RWPE2 (cell line): ENCODE data around the gene GDI1.
A peak's percentile ranks its signal among the peaks of the same experiment; 100 is the strongest.

Experiments
- ATAC-seq: fragments of 200-7000 bp; cut with Tn5 transposase; 3 replicates; pipeline ENCODE4 v1.9.1; 2021; ENCODE audit warnings: low read depth
- DNase-seq: peaks from one replicate; pipeline ENCODE4 v3.0.0-alpha.2; 2020; ENCODE audit warnings: low spot score
- H3K27ac ChIP-seq: fragments of 450-650 bp; 2 replicates; pipeline ENCODE4 v1.5.1; 2017; ENCODE audit warnings: mild to moderate bottlenecking; ENCODE audit not compliant: poor library complexity, severe bottlenecking
- H3K27me3 ChIP-seq: fragments of 250-450 bp; sonication (Bioruptor Pico); 2 replicates; pipeline ENCODE4 v1.5.1; 2021; ENCODE audit warnings: mild to moderate bottlenecking, moderate library complexity; ENCODE audit not compliant: insufficient read depth, poor library complexity, severe bottlenecking
- H3K36me3 ChIP-seq: fragments of 250-450 bp; sonication (Bioruptor Pico); 2 replicates; pipeline ENCODE4 v1.5.1; 2020; ENCODE audit warnings: low read depth, mild to moderate bottlenecking, moderate library complexity
- H3K4me1 ChIP-seq: fragments of 250-450 bp; sonication (Bioruptor Pico); 2 replicates; pipeline ENCODE4 v1.5.1; 2021; ENCODE audit warnings: mild to moderate bottlenecking, moderate library complexity; ENCODE audit not compliant: insufficient read depth, poor library complexity, severe bottlenecking
- H3K4me3 ChIP-seq: fragments of 250-450 bp; sonication (Bioruptor Pico); 2 replicates; pipeline ENCODE4 v1.5.1; 2021; ENCODE audit warnings: mild to moderate bottlenecking, moderate library complexity; ENCODE audit not compliant: severe bottlenecking
- H3K9me3 ChIP-seq: fragments of 250-450 bp; sonication (Bioruptor Pico); 2 replicates; pipeline ENCODE4 v1.5.1; 2021; ENCODE audit warnings: mild to moderate bottlenecking, moderate library complexity; ENCODE audit not compliant: severe bottlenecking
- CTCF ChIP-seq: fragments of 450-650 bp; IDR thresholded peaks from one replicate; pipeline ENCODE4 v1.5.1; 2017; ENCODE audit warnings: mild to moderate bottlenecking, moderate library complexity; ENCODE audit not compliant: poor library complexity, severe bottlenecking

The GDI1 gene

GRCh38 chrX:154472685-154473632 lies 36.0 kb downstream of the GDI1 start:
- no peaks in the 10 kb centered on the region for H3K27me3 ChIP-seq
- ATAC-seq = no peak; the same call in 2 of the 3 replicates
- TF ChIP-seq CTCF = no peak
- H3K36me3 ChIP-seq = no peaks in the 10 kb centered on the region
- H3K27ac ChIP-seq = no peak overlapping the region
- no peaks in the 10 kb centered on the region for H3K4me1 ChIP-seq
- DNase-seq = no peak
- no peaks in the 10 kb centered on the region for H3K9me3 ChIP-seq
- no peak overlapping the region for H3K4me3 ChIP-seq

- Histone ChIP-seq H3K9me3 (no peaks in the 10 kb centered on the region), H3K4me3 (no peak overlapping the region), H3K27ac (no peak overlapping the region), H3K36me3 (no peaks in the 10 kb centered on the region), H3K27me3 (no peaks in the 10 kb centered on the region), H3K4me1 (no peaks in the 10 kb centered on the region)
- no peak for DNase-seq
- no peak for TF ChIP-seq CTCF
- ATAC-seq = no peak
Measured at GRCh38 chrX:154473683-154474082, 36.7 kb downstream of the GDI1 start.

GRCh38 chrX:154476821-154477220 lies 39.9 kb downstream of the GDI1 start:
- Histone ChIP-seq H3K36me3 (no peaks in the 10 kb centered on the region), H3K27ac (no peak overlapping the region), H3K27me3 (no peaks in the 10 kb centered on the region), H3K9me3 (no peaks in the 10 kb centered on the region), H3K4me1 (no peaks in the 10 kb centered on the region), H3K4me3 (no peak overlapping the region)
- TF ChIP-seq CTCF = no peak
- ATAC-seq = no peak
- no peak for DNase-seq

- H3K4me1 ChIP-seq = no peaks in the 10 kb centered on the region
- H3K27me3 ChIP-seq = no peaks in the 10 kb centered on the region
- no peak for DNase-seq
- H3K9me3 ChIP-seq = no peaks in the 10 kb centered on the region
- peak overlapping the region; percentile 42 for H3K27ac ChIP-seq
- no peak for TF ChIP-seq CTCF
- ATAC-seq = peak; percentile 5; the same call in 1 of the 3 replicates
- peak overlapping the region; percentile 41 for H3K4me3 ChIP-seq
- no peaks in the 10 kb centered on the region for H3K36me3 ChIP-seq
Measured at GRCh38 chrX:154477891-154478477, 41.0 kb downstream of the GDI1 start.
